Measurements from ENCODE around the gene KLHDC8A. TPM values are rescaled to one million over a fixed set of nuclear protein-coding genes. Genes with fewer than 3 reads are reported as not detected.

The KLHDC8A gene
- total and polyA plus RNA-seq, 2 of the 13 experiments (the other 11 are each of a cell fraction or from before 2014, with no cell fraction given) = not detected

DNA sequence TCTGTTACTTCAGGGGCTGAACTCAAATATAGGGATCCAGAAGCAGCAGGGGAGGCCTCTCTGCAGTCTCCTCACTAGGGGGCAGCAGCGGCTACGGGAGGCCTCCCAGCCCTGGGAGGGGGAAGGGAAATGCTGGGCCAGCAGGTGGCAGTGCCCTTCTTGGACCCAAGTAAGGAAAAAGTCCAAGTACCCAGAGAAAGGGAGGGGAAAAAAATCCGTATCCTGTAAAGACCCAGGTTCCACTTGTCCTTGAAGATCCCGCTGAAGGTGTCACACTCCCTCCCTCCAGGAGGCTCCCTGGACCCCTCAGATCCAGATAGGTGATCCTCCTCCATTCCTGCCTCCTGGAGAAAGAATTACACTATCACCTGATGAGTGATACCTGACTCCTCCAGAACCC is 21.0 kb downstream of the KLHDC8A start (continued):
- TF ChIP-seq, protein P1, sequence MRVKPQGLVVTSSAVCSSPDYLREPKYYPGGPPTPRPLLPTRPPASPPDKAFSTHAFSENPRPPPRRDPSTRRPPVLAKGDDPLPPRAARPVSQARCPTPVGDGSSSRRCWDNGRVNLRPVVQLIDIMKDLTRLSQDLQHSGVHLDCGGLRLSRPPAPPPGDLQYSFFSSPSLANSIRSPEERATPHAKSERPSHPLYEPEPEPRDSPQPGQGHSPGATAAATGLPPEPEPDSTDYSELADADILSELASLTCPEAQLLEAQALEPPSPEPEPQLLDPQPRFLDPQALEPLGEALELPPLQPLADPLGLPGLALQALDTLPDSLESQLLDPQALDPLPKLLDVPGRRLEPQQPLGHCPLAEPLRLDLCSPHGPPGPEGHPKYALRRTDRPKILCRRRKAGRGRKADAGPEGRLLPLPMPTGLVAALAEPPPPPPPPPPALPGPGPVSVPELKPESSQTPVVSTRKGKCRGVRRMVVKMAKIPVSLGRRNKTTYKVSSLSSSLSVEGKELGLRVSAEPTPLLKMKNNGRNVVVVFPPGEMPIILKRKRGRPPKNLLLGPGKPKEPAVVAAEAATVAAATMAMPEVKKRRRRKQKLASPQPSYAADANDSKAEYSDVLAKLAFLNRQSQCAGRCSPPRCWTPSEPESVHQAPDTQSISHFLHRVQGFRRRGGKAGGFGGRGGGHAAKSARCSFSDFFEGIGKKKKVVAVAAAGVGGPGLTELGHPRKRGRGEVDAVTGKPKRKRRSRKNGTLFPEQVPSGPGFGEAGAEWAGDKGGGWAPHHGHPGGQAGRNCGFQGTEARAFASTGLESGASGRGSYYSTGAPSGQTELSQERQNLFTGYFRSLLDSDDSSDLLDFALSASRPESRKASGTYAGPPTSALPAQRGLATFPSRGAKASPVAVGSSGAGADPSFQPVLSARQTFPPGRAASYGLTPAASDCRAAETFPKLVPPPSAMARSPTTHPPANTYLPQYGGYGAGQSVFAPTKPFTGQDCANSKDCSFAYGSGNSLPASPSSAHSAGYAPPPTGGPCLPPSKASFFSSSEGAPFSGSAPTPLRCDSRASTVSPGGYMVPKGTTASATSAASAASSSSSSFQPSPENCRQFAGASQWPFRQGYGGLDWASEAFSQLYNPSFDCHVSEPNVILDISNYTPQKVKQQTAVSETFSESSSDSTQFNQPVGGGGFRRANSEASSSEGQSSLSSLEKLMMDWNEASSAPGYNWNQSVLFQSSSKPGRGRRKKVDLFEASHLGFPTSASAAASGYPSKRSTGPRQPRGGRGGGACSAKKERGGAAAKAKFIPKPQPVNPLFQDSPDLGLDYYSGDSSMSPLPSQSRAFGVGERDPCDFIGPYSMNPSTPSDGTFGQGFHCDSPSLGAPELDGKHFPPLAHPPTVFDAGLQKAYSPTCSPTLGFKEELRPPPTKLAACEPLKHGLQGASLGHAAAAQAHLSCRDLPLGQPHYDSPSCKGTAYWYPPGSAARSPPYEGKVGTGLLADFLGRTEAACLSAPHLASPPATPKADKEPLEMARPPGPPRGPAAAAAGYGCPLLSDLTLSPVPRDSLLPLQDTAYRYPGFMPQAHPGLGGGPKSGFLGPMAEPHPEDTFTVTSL (CRISPR knock-in tag; IDR thresholded peaks at IDR 0.05; ENCODE audit: borderline replicate concordance) = no peak
- no peak for TF ChIP-seq YY1 (IDR thresholded peaks at IDR 0.05; ENCODE audit: insufficient read depth, insufficient replicate concordance, low read depth, low read length)
- TF ChIP-seq, protein P2, sequence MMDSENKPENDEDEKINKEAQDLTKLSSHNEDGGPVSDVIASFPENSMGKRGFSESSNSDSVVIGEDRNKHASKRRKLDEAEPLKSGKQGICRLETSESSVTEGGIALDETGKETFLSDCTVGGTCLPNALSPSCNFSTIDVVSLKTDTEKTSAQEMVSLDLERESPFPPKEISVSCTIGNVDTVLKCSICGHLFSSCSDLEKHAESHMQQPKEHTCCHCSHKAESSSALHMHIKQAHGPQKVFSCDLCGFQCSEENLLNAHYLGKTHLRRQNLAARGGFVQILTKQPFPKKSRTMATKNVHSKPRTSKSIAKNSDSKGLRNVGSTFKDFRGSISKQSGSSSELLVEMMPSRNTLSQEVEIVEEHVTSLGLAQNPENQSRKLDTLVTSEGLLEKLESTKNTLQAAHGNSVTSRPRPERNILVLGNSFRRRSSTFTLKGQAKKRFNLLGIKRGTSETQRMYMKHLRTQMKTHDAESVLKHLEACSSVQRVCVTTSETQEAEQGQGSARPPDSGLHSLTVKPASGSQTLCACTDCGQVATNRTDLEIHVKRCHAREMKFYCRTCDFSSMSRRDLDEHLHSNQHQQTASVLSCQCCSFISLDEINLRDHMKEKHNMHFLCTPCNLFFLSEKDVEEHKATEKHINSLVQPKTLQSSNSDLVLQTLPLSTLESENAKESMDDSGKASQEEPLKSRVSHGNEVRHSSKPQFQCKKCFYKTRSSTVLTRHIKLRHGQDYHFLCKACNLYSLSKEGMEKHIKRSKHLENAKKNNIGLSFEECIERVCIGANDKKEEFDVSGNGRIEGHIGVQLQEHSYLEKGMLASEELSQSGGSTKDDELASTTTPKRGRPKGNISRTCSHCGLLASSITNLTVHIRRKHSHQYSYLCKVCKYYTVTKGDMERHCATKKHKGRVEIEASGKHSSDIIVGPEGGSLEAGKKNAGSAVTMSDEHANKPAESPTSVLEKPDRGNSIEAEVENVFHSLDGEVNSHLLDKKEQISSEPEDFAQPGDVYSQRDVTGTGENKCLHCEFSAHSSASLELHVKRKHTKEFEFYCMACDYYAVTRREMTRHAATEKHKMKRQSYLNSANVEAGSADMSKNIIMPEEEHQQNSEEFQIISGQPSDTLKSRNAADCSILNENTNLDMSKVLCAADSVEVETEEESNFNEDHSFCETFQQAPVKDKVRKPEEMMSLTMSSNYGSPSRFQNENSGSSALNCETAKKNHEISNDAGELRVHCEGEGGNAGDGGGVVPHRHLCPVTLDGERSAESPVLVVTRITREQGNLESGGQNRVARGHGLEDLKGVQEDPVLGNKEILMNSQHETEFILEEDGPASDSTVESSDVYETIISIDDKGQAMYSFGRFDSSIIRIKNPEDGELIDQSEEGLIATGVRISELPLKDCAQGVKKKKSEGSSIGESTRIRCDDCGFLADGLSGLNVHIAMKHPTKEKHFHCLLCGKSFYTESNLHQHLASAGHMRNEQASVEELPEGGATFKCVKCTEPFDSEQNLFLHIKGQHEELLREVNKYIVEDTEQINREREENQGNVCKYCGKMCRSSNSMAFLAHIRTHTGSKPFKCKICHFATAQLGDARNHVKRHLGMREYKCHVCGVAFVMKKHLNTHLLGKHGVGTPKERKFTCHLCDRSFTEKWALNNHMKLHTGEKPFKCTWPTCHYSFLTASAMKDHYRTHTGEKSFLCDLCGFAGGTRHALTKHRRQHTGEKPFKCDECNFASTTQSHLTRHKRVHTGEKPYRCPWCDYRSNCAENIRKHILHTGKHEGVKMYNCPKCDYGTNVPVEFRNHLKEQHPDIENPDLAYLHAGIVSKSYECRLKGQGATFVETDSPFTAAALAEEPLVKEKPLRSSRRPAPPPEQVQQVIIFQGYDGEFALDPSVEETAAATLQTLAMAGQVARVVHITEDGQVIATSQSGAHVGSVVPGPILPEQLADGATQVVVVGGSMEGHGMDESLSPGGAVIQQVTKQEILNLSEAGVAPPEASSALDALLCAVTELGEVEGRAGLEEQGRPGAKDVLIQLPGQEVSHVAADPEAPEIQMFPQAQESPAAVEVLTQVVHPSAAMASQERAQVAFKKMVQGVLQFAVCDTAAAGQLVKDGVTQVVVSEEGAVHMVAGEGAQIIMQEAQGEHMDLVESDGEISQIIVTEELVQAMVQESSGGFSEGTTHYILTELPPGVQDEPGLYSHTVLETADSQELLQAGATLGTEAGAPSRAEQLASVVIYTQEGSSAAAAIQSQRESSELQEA (CRISPR knock-in tag; IDR thresholded peaks at IDR 0.05; ENCODE audit: not compliant biosample characterization) = no peak
- no peak for TF ChIP-seq ZNF232 (CRISPR knock-in tag; IDR thresholded peaks at IDR 0.05; ENCODE audit: borderline replicate concordance)
- no peak for TF ChIP-seq NFRKB (IDR thresholded peaks at IDR 0.05)
- TF ChIP-seq ZNF441 (CRISPR knock-in tag; IDR thresholded peaks at IDR 0.05; ENCODE audit: borderline replicate concordance) = no peak
- no peak for TF ChIP-seq SMARCC2 (IDR thresholded peaks at IDR 0.05)
- TF ChIP-seq, protein P3, sequence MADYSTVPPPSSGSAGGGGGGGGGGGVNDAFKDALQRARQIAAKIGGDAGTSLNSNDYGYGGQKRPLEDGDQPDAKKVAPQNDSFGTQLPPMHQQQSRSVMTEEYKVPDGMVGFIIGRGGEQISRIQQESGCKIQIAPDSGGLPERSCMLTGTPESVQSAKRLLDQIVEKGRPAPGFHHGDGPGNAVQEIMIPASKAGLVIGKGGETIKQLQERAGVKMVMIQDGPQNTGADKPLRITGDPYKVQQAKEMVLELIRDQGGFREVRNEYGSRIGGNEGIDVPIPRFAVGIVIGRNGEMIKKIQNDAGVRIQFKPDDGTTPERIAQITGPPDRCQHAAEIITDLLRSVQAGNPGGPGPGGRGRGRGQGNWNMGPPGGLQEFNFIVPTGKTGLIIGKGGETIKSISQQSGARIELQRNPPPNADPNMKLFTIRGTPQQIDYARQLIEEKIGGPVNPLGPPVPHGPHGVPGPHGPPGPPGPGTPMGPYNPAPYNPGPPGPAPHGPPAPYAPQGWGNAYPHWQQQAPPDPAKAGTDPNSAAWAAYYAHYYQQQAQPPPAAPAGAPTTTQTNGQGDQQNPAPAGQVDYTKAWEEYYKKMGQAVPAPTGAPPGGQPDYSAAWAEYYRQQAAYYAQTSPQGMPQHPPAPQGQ (CRISPR knock-in tag; IDR thresholded peaks at IDR 0.05; ENCODE audit: borderline replicate concordance) = no peak

Measured in HepG2 (cell line).